Neural progenitor cell (in vitro differentiated cells): ENCODE data around the gene CAP2. TPM values are rescaled to one million over a fixed set of nuclear protein-coding genes. Genes with fewer than 3 reads are reported as not detected.

ENCODE experiments used
- DNase-seq: peaks from one replicate; pipeline ENCODE4 v3.0.0-alpha.2; 2016; ENCODE audit warnings: low spot score
- H2AFZ ChIP-seq: fragments of 200-600 bp; sonication (generic); replicated peaks from 2 replicates; pipeline ENCODE4 v1.6.1; 2016; ENCODE audit warnings: antibody characterized with exemption
- H3F3A ChIP-seq: fragments of 200-600 bp; sonication (generic); 2 replicates; pipeline ENCODE4 v1.6.1; 2016; ENCODE audit warnings: antibody characterized with exemption, low read depth
- H3K27ac ChIP-seq: fragments of 200-600 bp; sonication (generic); 2 replicates; pipeline ENCODE4 v1.5.1; 2016; ENCODE audit warnings: mild to moderate bottlenecking
- H3K27me3 ChIP-seq: fragments of 200-600 bp; sonication (generic); 2 replicates; pipeline ENCODE4 v1.6.1; 2016; ENCODE audit warnings: mild to moderate bottlenecking, moderate library complexity
- H3K36me3 ChIP-seq: fragments of 200-600 bp; sonication (generic); 2 replicates; pipeline ENCODE4 v1.5.1; 2016
- H3K4me1 ChIP-seq: fragments of 200-600 bp; sonication (generic); 2 replicates; pipeline ENCODE4 v1.6.1; 2016; ENCODE audit warnings: mixed run types
- H3K4me2 ChIP-seq: fragments of 200-600 bp; sonication (generic); 2 replicates; pipeline ENCODE4 v1.6.1; 2016
- H3K4me3 ChIP-seq: fragments of 200-600 bp; sonication (generic); 2 replicates; pipeline ENCODE4 v1.5.1; 2016
- H3K79me2 ChIP-seq: fragments of 200-600 bp; sonication (generic); 2 replicates; pipeline ENCODE4 v1.6.1; 2016; ENCODE audit warnings: low read depth
- H3K9ac ChIP-seq: fragments of 200-600 bp; sonication (generic); 2 replicates; pipeline ENCODE4 v1.6.1; 2016
- H3K9me3 ChIP-seq: fragments of 200-600 bp; sonication (generic); 2 replicates; pipeline ENCODE4 v1.5.1; 2016; ENCODE audit warnings: low read depth
- H4K20me1 ChIP-seq: fragments of 200-600 bp; sonication (generic); 2 replicates; pipeline ENCODE4 v1.6.1; 2016; ENCODE audit warnings: low read depth
- H3K27ac Mint-ChIP-seq: 3 replicates; pipeline ENCODE4 v1.8.0; 2021; ENCODE audit warnings: mixed read lengths
- H3K27me3 Mint-ChIP-seq: 2 replicates; pipeline ENCODE4 v1.8.0; 2022; ENCODE audit warnings: low read depth, mild to moderate bottlenecking, inconsistent platforms, moderate library complexity, mixed read lengths; ENCODE audit not compliant: insufficient read depth
- H3K36me3 Mint-ChIP-seq: 3 replicates; pipeline ENCODE4 v1.8.0; 2021; ENCODE audit warnings: mixed read lengths
- H3K4me1 Mint-ChIP-seq: 3 replicates; pipeline ENCODE4 v1.8.0; 2021; ENCODE audit warnings: mixed read lengths
- H3K4me3 Mint-ChIP-seq: 3 replicates; pipeline ENCODE4 v1.8.0; 2021; ENCODE audit warnings: mild to moderate bottlenecking, moderate library complexity, mixed read lengths
- H3K9me3 Mint-ChIP-seq: 3 replicates; pipeline ENCODE4 v1.8.0; 2020; ENCODE audit warnings: mixed read lengths
- CTCF ChIP-seq: fragments of 200-600 bp; sonication (generic); IDR thresholded peaks from 2 replicates; pipeline ENCODE4 v1.5.1; 2017; ENCODE audit warnings: antibody characterized with exemption, mild to moderate bottlenecking
- EZH2 ChIP-seq: fragments of 200-600 bp; sonication (generic); IDR thresholded peaks from 2 replicates; pipeline ENCODE4 v1.6.1; 2017; ENCODE audit warnings: antibody characterized with exemption, mild to moderate bottlenecking, moderate library complexity
- EZH2phosphoT487 ChIP-seq: fragments of 200-600 bp; sonication (generic); IDR thresholded peaks from 2 replicates; pipeline ENCODE4 v1.6.1; 2017; ENCODE audit warnings: antibody characterized with exemption
- total RNA-seq: library from RNA; depleted of rRNA; stranded (reverse); fragments of >200 nt; gene quantifications from 2 replicates; pipeline ENCODE4 v1.2.3, GENCODE V29; 2015; ENCODE audit warnings: low replicate concordance

CAP2 gene
- total RNA-seq, 1 donor from 2014 or later, result 27.4 TPM

GRCh38 chr6:17504005-17504404 is 110.6 kb downstream of the CAP2 start:
- H3K9me3 ChIP-seq, result no peaks in the 10 kb centered on the region
- no peaks in the 10 kb centered on the region for H3F3A ChIP-seq
- H4K20me1 ChIP-seq, result no peaks in the 10 kb centered on the region
- DNase-seq, result no peak
- Mint-ChIP-seq H3K9me3 (no peaks in the 10 kb centered on the region), H3K27ac (no peak overlapping the region), H3K27me3 (peaks cover 2% of the 10 kb centered on the region), H3K4me1 (no peaks in the 10 kb centered on the region), H3K36me3 (peaks cover 22% of the 10 kb centered on the region), H3K4me3 (no peak overlapping the region)
- H3K4me3 ChIP-seq, result no peak overlapping the region
- H3K36me3 ChIP-seq, result no peaks in the 10 kb centered on the region
- no peaks in the 10 kb centered on the region for H3K27me3 ChIP-seq
- H3K27ac ChIP-seq, result no peak overlapping the region
- H3K4me1 ChIP-seq, result no peaks in the 10 kb centered on the region
- H2AFZ ChIP-seq, result no peak overlapping the region
- no peak for TF ChIP-seq EZH2
- TF ChIP-seq CTCF, result no peak
- TF ChIP-seq EZH2phosphoT487, result no peak
- H3K9ac ChIP-seq, result no peak overlapping the region
- H3K4me2 ChIP-seq, result no peak overlapping the region
- no peaks in the 10 kb centered on the region for H3K79me2 ChIP-seq

DNA sequence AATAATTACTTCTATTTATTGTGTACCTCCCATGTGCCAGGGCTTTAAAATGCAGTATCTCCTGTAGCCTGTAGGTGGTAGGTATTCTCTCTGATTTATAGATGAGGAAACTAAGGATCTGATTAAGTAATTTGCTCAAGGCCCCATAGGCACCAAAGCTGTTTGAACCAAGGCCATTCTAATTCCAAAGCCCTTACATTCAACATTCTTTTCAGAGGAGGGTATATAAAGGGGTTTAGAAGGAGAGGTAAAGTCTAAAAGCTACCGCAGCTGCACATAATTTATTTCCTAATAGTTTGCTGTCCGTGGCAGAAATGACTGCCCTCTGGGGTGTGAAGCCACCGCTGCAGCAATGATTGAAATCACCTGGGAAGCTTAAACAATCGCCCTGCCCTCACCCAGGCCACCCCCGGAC is 111.7 kb downstream of the CAP2 start:
- no peaks in the 10 kb centered on the region for H3K4me1 Mint-ChIP-seq
- no peak overlapping the region for H3K4me3 ChIP-seq
- H3K79me2 ChIP-seq, result no peaks in the 10 kb centered on the region
- TF ChIP-seq CTCF (peak; percentile 45), EZH2phosphoT487 (no peak)
- H3K4me3 Mint-ChIP-seq, result no peak overlapping the region
- H4K20me1 ChIP-seq, result no peaks in the 10 kb centered on the region
- H3K27me3 ChIP-seq, result no peaks in the 10 kb centered on the region
- H3K9ac ChIP-seq, result no peak overlapping the region
- H3K27me3 Mint-ChIP-seq, result peaks cover 2% of the 10 kb centered on the region
- peaks cover 25% of the 10 kb centered on the region for H3K36me3 Mint-ChIP-seq
- H3K36me3 ChIP-seq, result no peaks in the 10 kb centered on the region
- DNase-seq, result no peak
- no peak overlapping the region for H2AFZ ChIP-seq
- no peak overlapping the region for H3K27ac Mint-ChIP-seq
- H3K9me3 Mint-ChIP-seq, result peaks cover under 1% of the 10 kb centered on the region
- no peak overlapping the region for H3K27ac ChIP-seq
- no peaks in the 10 kb centered on the region for H3F3A ChIP-seq
- H3K4me1 ChIP-seq, result no peaks in the 10 kb centered on the region
- H3K9me3 ChIP-seq, result no peaks in the 10 kb centered on the region
- no peak overlapping the region for H3K4me2 ChIP-seq

DNA sequence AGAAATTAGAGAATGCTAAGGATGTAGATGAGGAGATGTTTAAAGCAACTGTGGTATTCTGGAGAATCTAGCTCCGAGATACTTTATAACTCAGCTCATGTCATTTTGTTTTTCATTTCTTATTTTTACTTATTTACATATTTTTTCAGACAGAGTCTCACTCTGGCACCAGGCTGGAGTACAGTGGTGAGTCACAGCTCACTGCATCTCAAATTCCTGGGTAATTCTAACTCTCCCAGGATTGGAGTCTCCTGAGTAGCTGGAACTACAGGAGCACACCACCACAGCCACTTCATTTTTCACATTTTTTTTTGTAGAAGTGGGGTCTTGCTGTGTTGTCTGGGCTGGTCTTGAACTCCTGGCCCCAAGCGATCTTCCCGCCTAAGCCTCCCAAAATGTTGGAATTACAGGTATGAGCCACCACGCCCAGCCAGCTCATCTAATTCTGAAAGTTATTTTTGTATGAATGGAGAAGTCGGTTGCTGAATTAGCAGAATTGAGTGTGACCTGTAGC is 112.4 kb downstream of the CAP2 start:
- H3K27ac Mint-ChIP-seq, result no peak overlapping the region
- H3K4me3 Mint-ChIP-seq, result no peak overlapping the region
- no peak overlapping the region for H3K9ac ChIP-seq
- no peaks in the 10 kb centered on the region for H3K9me3 ChIP-seq
- no peak for DNase-seq
- H3K27ac ChIP-seq, result no peak overlapping the region
- TF ChIP-seq EZH2phosphoT487 (no peak), CTCF (no peak), EZH2 (no peak)
- H3F3A ChIP-seq, result no peaks in the 10 kb centered on the region
- no peak overlapping the region for H3K4me3 ChIP-seq
- H3K9me3 Mint-ChIP-seq, result peaks cover 2% of the 10 kb centered on the region
- no peaks in the 10 kb centered on the region for H3K4me1 ChIP-seq
- no peaks in the 10 kb centered on the region for H3K27me3 ChIP-seq
- H3K27me3 Mint-ChIP-seq, result no peaks in the 10 kb centered on the region
- no peaks in the 10 kb centered on the region for H3K4me1 Mint-ChIP-seq
- H3K4me2 ChIP-seq, result no peak overlapping the region
- H3K36me3 Mint-ChIP-seq, result peaks cover 31% of the 10 kb centered on the region
- H3K36me3 ChIP-seq, result no peaks in the 10 kb centered on the region
- no peaks in the 10 kb centered on the region for H3K79me2 ChIP-seq
- no peak overlapping the region for H2AFZ ChIP-seq
- no peaks in the 10 kb centered on the region for H4K20me1 ChIP-seq
